ENCODE measurements around the gene FARP2.

DNA sequence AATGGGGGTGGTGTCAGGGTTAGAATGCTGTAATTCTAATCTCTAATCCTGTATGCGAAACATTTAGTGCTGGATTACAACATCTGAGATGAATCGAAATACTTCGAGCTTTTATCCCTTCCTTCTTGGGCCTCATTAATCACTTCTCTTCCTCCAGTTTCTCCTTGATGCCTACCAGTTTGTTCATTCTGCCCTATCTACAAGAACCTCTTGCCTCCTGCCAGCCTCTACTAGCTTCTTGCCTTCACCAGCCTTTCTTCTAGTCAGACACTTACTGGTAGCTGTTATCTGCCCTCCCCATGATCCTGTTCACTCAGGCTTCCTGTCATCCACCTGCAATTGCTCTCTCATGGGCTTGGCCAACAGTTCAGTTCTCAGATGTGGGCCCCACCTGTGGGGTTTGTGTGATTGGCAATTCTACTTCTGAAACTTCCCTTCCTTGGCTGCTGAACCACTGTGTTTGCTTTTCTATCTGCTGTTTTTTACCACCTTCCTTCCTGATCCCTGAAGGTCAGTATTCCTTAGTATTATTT, 15.4 kb upstream of the FARP2 start:
- TF ChIP-seq EP300 (IDR thresholded peaks at IDR 0.05) (no peak), POLR2A (IDR thresholded peaks at IDR 0.05) (no peak)
- TF ChIP-seq, protein P1, sequence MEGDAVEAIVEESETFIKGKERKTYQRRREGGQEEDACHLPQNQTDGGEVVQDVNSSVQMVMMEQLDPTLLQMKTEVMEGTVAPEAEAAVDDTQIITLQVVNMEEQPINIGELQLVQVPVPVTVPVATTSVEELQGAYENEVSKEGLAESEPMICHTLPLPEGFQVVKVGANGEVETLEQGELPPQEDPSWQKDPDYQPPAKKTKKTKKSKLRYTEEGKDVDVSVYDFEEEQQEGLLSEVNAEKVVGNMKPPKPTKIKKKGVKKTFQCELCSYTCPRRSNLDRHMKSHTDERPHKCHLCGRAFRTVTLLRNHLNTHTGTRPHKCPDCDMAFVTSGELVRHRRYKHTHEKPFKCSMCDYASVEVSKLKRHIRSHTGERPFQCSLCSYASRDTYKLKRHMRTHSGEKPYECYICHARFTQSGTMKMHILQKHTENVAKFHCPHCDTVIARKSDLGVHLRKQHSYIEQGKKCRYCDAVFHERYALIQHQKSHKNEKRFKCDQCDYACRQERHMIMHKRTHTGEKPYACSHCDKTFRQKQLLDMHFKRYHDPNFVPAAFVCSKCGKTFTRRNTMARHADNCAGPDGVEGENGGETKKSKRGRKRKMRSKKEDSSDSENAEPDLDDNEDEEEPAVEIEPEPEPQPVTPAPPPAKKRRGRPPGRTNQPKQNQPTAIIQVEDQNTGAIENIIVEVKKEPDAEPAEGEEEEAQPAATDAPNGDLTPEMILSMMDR (IDR thresholded peaks at IDR 0.05) = no peak
